OCI-LY1 (cell line): ENCODE data around the gene BCKDK.

ENCODE experiments used
- H2AFZ ChIP-seq: fragments of 200-600 bp; sonication (generic), shearing (Covaris generic); 2 replicates; pipeline ENCODE4 v1.6.0; 2014; ENCODE audit warnings: antibody characterized with exemption, mild to moderate bottlenecking, low read length
- H3F3A ChIP-seq: fragments of 200-600 bp; sonication (generic), shearing (Covaris generic); 2 replicates; pipeline ENCODE4 v1.6.0; 2014; ENCODE audit warnings: mild to moderate bottlenecking, antibody characterized with exemption, low read length, moderate library complexity; ENCODE audit not compliant: insufficient read depth
- H3K27ac ChIP-seq: fragments of 200-600 bp; sonication (generic); 2 replicates; pipeline ENCODE4 v1.5.1; 2014; ENCODE audit warnings: low read length, mixed run types, mild to moderate bottlenecking, low read depth; ENCODE audit not compliant: poor library complexity, severe bottlenecking
- H3K27me3 ChIP-seq: fragments of 200-600 bp; sonication (generic); 2 replicates; pipeline ENCODE4 v1.6.0; 2014; ENCODE audit warnings: antibody characterized with exemption, mild to moderate bottlenecking, low read length, moderate library complexity; ENCODE audit not compliant: insufficient read depth
- H3K36me3 ChIP-seq: fragments of 200-600 bp; sonication (generic); 2 replicates; pipeline ENCODE4 v1.6.1; 2014; ENCODE audit warnings: mild to moderate bottlenecking, antibody characterized with exemption, low read length, moderate library complexity, mixed read lengths; ENCODE audit not compliant: insufficient read depth
- H3K4me1 ChIP-seq: fragments of 200-600 bp; sonication (generic); 2 replicates; pipeline ENCODE4 v1.5.1; 2014; ENCODE audit warnings: mild to moderate bottlenecking, low read length, moderate library complexity; ENCODE audit not compliant: insufficient read depth, severe bottlenecking
- H3K4me2 ChIP-seq: fragments of 200-600 bp; sonication (generic), shearing (Covaris generic); 2 replicates; pipeline ENCODE4 v1.6.1; 2014; ENCODE audit warnings: low read length
- H3K4me3 ChIP-seq: fragments of 200-600 bp; sonication (generic); 2 replicates; pipeline ENCODE4 v1.5.1; 2014; ENCODE audit warnings: low read length, low read depth, mild to moderate bottlenecking, mixed read lengths; ENCODE audit not compliant: poor library complexity, severe bottlenecking
- H3K79me2 ChIP-seq: fragments of 200-600 bp; shearing (Covaris generic); 2 replicates; pipeline ENCODE4 v1.6.1; 2016; ENCODE audit warnings: mixed run types, low read length, mixed read lengths; ENCODE audit not compliant: insufficient read depth
- H3K9ac ChIP-seq: fragments of 200-600 bp; sonication (generic), shearing (Covaris generic); 2 replicates; pipeline ENCODE4 v1.6.1; 2014; ENCODE audit warnings: mild to moderate bottlenecking, low read length, mixed read lengths
- H3K9me2 ChIP-seq: fragments of 200-600 bp; sonication (generic), shearing (Covaris generic); 2 replicates; pipeline ENCODE4 v1.6.1; 2014; ENCODE audit warnings: low read depth, mild to moderate bottlenecking, low read length, mixed read lengths
- H3K9me3 ChIP-seq: fragments of 200-600 bp; shearing (Covaris generic); 2 replicates; pipeline ENCODE4 v1.6.1; 2014; ENCODE audit warnings: low read length, mixed read lengths
- H4K20me1 ChIP-seq: fragments of 200-600 bp; sonication (generic), shearing (Covaris generic); 2 replicates; pipeline ENCODE4 v1.6.0; 2016; ENCODE audit warnings: mild to moderate bottlenecking, low read length; ENCODE audit not compliant: insufficient read depth
- CTCF ChIP-seq: fragments of 200-600 bp; sonication (generic), shearing (Covaris generic); IDR thresholded peaks from 2 replicates; pipeline ENCODE4 v1.5.1; 2017; ENCODE audit warnings: mild to moderate bottlenecking, antibody characterized with exemption, low read length, moderate library complexity, mixed read lengths
- EZH2 ChIP-seq: fragments of 200-600 bp; sonication (generic), shearing (Covaris generic); IDR thresholded peaks from 2 replicates; pipeline ENCODE4 v1.8.0; 2017; ENCODE audit warnings: borderline replicate concordance, mixed run types, mild to moderate bottlenecking, antibody characterized with exemption, low read length, moderate library complexity, mixed read lengths

Gene BCKDK

GRCh38 chr16:31076319-31076718 lies 31.9 kb upstream of the BCKDK start:
- Histone ChIP-seq H4K20me1 (no peaks in the 10 kb centered on the region), H3K27me3 (no peaks in the 10 kb centered on the region), H3K9me2 (no peaks in the 10 kb centered on the region), H3K9ac (no peak overlapping the region), H2AFZ (no peak overlapping the region), H3K79me2 (peaks cover 20% of the 10 kb centered on the region), H3K36me3 (peaks cover 54% of the 10 kb centered on the region), H3F3A (no peaks in the 10 kb centered on the region), H3K4me2 (no peak overlapping the region), H3K4me3 (no peak overlapping the region), H3K9me3 (no peaks in the 10 kb centered on the region), H3K27ac (no peak overlapping the region), H3K4me1 (peaks cover 21% of the 10 kb centered on the region)
- TF ChIP-seq CTCF, result no peak
- TF ChIP-seq EZH2, result no peak

GRCh38 chr16:31077024-31077423 lies 31.2 kb upstream of the BCKDK start:
- H3F3A ChIP-seq, result no peaks in the 10 kb centered on the region
- H2AFZ ChIP-seq, result no peak overlapping the region
- H3K9ac ChIP-seq, result no peak overlapping the region
- peaks cover 14% of the 10 kb centered on the region for H3K4me1 ChIP-seq
- H3K36me3 ChIP-seq, result peaks cover 54% of the 10 kb centered on the region
- no peaks in the 10 kb centered on the region for H4K20me1 ChIP-seq
- TF ChIP-seq EZH2 (no peak), CTCF (no peak)
- H3K27ac ChIP-seq, result no peak overlapping the region
- H3K4me2 ChIP-seq, result no peak overlapping the region
- no peaks in the 10 kb centered on the region for H3K9me3 ChIP-seq
- H3K9me2 ChIP-seq, result no peaks in the 10 kb centered on the region
- no peaks in the 10 kb centered on the region for H3K27me3 ChIP-seq
- no peak overlapping the region for H3K4me3 ChIP-seq
- H3K79me2 ChIP-seq, result peaks cover 13% of the 10 kb centered on the region

GRCh38 chr16:31077592-31078396 lies 30.4 kb upstream of the BCKDK start:
- TF ChIP-seq EZH2 (no peak), CTCF (no peak; the same call in 1 of the 2 replicates)
- Histone ChIP-seq H3K9me2 (no peaks in the 10 kb centered on the region), H3K4me1 (peaks cover 9% of the 10 kb centered on the region), H2AFZ (no peak overlapping the region), H3K27me3 (no peaks in the 10 kb centered on the region), H3K9me3 (no peaks in the 10 kb centered on the region), H3K4me3 (no peak overlapping the region), H3K36me3 (peaks cover 61% of the 10 kb centered on the region), H4K20me1 (no peaks in the 10 kb centered on the region), H3K4me2 (no peak overlapping the region), H3F3A (no peaks in the 10 kb centered on the region), H3K27ac (no peak overlapping the region), H3K9ac (no peak overlapping the region), H3K79me2 (peaks cover 6% of the 10 kb centered on the region; the same call in 1 of the 2 replicates)
